HG03565 (cell line): ENCODE results near the gene MAG.
A peak's percentile ranks its signal among the peaks of the same experiment; 100 is the strongest.

Source experiments
- ATAC-seq: cut with Tn5 transposase; IDR thresholded peaks from one replicate; pipeline ENCODE4 v1.9.1; 2021; ENCODE audit warnings: mild to moderate bottlenecking, moderate library complexity; ENCODE audit not compliant: unreplicated experiment

The MAG gene

GRCh38 chr19:35314031-35314430, 22.1 kb downstream of the MAG start:
- ATAC-seq: no peak

DNA sequence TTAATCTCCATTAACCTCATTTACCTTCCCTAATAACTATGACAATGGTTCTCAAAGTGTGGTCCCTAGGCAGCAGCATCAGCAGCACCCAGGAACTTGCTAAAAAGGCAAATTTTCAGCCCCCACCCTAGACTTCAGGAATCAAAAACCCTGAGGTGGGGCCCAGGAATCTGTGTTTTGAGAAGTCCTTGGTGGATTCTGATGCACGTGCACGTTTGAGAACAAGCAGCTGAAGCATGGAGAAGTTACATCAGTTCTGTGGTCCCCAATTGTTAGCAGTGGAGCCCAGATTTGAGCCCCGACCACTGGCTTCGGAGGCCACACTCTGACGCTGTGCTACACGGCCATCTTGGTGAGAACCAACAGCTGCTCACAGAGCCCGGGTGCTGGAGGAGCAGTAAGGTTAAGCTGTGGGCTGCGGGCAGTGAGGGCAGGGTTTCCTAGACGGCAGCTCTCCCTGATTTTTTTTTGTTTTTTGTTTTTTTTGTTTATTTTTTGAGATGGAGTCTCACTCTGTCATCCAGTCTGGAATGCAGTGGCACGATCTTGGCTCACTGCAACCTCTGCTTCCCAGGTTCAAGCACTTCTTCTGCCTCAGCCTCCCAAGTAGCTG, 23.0 kb downstream of the MAG start:
- ATAC-seq: no peak

GRCh38 chr19:35315883-35316282, 23.9 kb downstream of the MAG start:
- ATAC-seq: no peak

- ATAC-seq: no peak
Measured at GRCh38 chr19:35316560-35316959, 24.6 kb downstream of the MAG start.

- no peak for ATAC-seq
Measured at GRCh38 chr19:35317464-35318043, 25.6 kb downstream of the MAG start.

DNA sequence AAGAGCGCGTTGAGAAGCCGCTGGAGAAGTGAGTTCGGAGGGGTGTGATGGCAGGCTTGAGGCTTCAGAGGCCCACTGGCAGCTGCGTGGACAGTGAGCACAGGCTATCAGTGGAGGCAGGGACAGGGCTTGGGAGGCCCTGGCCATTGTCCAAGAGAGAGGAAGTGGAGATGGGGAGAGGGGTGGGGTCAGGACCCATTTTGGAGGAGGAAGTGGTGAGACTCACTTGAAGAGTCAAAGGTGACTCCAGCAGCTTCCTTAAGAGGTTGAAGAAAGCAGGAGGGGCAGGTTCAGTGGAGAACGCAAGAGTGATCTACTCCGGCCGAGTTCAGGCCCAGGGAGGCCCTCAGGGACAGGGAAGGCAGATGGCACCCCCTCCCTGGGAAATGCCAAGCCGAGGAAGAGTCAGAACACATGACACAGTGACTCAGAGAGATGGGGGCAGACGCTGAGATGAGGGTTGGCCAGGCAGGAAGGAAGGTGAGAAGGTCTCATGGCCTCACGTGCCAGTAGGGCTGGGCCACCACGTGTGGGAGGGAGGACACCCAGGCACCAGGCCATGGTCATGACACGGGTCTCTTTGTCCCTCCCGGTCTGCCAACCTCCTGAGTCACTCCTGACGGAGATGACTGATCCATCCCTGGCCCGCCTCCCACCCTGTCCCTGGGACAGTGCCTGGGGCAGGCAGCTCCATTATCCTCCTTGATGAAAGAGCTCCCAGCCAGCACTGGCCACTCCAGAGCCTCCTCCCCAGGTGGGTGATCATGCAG, 26.9 kb downstream of the MAG start:
- ATAC-seq: no peak

- no peak for ATAC-seq
Measured at GRCh38 chr19:35320065-35320713, 28.2 kb downstream of the MAG start.

DNA sequence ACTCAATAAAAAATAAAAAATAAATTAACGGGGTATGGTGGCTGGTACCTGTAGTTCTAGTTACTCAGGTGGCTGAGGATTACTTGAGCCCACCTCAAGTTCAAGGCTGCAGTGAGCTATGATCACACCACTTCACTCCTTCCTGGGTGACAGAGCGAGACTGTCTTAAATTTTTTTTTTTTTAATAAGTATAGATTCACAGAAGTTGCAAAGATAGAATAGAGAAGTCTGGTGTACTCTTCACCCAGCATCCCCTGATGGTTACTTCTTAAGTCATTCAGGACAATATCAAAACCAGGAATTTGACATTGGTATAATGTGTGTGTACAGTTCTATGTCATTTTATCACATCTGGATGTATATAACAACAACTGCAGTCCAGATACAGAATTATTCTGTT, 29.3 kb downstream of the MAG start:
- ATAC-seq: no peak

GRCh38 chr19:35322014-35322413, 30.1 kb downstream of the MAG start:
- no peak for ATAC-seq

GRCh38 chr19:35327642-35328041, 35.7 kb downstream of the MAG start:
- no peak for ATAC-seq

DNA sequence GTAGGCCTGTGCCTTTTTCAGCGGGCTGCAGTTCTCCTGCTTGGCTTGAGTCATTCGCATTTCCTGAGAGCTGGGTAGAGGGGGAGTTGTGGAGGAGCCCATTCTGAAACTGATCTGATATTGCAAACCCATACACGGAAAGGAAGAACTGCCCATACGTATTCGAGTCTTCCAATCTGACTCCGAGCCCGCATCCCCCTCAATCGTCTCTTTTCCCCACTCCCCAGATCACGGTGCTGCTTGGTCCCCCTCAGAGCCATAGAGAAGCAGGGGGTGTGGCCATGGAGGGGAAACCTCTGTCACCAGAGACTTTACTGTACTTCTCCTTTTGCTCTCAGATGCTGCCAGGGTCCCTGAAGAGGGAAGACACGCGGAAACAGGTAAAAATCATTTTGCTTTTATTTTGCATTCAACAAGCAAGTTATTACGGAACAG, 36.9 kb downstream of the MAG start, which contains the start of gene CD22:
Gene CD22, plus strand, starts transcription at position 337 of the 435 bp plus-strand sequence. CDS start 2,854 bp downstream, outside the sequence.
- ATAC-seq: no peak

DNA sequence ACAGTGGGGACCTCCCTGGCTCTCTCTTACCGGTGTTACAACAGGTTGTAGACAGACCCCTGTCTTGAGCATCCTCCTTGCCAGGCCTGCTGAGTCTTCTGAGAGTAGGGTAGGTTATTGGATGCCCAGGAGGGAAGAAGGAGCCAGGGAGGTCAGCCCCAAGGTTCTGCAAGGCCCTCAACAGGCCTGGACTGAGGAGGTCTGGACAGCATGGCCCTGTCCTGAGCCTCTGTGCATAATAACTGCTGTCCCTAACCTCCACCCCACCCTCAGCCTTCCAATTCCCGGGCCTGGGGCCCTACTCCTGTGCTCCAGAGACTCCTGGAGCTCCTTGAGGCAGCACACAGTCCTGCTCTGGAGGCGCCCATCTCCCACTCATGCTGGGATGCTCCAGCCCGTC, 37.4 kb downstream of the MAG start:
- ATAC-seq: no peak

- ATAC-seq: peak; percentile 34
Measured at GRCh38 chr19:35330475-35330874, 38.5 kb downstream of the MAG start.

DNA sequence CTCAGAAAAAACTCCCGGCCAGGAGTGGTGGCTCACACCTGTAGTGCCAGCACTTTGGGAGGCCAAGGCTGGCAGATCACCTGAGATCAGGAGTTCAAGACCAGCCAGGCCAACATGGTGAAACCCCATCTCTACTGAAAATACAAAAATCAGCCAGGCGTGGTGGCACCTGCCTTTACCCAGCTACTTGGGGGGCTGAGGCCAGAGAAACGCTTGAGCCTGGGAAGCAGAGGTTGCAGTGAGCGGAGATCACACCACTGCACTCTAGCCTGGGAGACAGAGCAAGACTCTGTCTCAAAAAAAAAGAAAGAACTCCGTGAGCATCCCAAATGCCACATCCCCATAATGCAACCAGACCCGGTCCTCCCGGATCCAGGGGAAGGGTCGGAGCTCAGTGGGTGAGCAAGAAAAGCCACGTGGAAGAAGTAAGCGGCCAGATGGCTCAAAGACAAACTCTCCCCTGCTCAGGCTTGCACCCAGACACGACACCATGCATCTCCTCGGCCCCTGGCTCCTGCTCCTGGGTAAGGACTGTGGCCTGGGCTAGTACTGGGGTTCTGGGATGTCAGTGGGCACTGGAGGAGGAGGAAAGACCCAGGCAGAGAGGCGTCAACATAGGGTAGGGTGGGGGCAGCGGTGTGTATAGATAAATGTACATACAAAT, 39.7 kb downstream of the MAG start:
- no peak for ATAC-seq

DNA sequence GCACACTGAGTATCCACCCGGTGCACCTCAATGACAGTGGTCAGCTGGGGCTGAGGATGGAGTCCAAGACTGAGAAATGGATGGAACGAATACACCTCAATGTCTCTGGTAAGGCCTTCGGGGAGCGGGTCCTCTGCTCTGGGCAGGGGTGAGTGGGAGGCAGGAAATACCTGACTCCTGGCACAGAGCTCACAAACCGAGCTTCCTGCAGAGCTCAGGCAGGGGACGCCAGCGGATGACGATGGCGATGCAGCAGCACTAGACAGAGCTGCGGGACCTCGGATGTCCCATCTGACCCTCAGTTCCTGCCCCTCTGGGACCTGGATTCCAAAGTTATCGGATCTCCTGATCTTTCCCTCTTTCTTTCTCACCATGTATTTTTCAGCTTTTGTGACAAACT, 40.9 kb downstream of the MAG start:
- no peak for ATAC-seq

- ATAC-seq: no peak
Measured at GRCh38 chr19:35334144-35334753, 42.3 kb downstream of the MAG start.

DNA sequence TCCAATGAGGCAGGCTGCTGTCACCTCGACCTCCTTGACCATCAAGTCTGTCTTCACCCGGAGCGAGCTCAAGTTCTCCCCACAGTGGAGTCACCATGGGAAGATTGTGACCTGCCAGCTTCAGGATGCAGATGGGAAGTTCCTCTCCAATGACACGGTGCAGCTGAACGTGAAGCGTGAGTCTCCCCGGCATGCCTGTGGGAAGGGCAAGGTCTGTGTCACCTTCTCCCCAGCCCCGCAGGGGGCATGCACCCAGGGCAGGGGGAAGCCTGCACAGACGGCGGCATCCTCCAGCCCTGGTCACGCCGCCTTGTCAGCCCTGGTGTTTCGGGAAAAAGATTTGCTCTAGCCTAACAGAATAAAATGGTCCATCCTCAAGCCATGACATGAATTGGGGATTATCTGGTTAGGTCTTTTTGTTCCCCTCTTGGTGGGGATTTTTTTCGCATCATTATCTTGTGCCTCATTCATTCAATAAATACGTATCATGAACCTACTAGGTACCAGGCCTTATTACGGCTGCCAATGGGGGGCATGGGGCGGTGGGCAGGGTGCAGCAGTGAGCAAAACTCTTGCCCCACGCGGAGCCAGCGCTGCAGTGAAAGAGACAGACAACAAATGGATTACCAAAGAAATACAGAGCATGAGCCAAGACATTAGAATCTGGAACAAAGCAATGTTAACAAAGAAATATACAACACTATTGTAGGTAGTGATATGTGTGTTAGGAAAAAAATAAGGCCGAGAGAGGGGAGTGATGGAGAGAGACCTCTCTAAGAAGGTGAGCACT, 44.4 kb downstream of the MAG start:
- ATAC-seq: no peak

DNA sequence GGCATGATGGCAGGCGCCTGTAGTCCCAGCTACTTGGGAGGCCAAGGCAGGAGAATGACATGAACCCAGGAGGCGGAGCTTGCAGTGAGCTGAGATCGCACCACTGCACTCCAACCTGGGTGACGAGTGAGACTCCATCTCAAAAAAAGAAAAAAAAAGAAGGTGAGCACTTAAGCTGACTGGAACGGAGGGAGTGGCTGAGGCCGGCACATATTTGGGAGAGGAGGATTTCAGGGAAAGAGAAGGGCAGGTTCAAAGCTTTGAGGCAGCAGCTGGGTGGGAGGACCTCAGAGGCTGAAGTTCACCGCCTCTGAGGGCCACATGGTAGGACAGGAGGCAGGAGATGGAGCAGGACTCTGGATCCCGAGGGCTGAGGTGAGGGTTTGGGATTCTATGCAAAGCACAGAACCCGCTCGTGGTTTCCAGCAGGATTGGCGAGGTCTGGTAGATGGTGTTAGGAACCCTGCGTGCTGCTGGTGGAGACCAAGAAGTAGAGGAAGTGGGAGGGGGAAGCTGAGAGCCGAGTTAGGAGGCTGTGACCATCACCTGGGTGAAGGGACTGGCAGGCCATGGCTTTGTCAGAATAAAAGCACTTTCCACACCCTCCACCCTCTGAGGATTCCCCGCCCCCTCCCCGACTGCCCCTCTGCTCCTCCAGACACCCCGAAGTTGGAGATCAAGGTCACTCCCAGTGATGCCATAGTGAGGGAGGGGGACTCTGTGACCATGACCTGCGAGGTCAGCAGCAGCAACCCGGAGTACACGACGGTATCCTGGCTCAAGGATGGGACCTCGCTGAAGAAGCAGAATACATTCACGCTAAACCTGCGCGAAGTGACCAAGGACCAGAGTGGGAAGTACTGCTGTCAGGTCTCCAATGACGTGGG, 45.4 kb downstream of the MAG start:
- no peak for ATAC-seq

DNA sequence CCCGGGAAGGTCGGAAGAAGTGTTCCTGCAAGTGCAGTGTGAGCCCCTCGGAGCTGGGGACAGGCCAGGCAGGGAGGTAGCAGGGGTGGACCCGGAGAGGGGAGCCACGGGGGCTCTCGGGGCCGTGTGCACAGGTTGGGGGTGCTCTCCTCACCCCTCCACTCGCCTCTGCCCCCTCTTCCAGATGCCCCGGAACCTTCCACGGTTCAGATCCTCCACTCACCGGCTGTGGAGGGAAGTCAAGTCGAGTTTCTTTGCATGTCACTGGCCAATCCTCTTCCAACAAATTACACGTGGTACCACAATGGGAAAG, 46.0 kb downstream of the MAG start:
- no peak for ATAC-seq
